Activated CD4-positive, CD25-positive, alpha-beta regulatory T cell treated with anti-CD3 and anti-CD28 coated beads, Interleukin-2, amount 50 U/mL, for 16 hours (primary cell): ENCODE measurements around the gene PCED1B.

Experiments
- DNase-seq: peaks from one replicate; pipeline ENCODE4 v3.0.0-alpha.2; 2020; ENCODE audit warnings: low read depth, low spot score

The PCED1B gene

DNA sequence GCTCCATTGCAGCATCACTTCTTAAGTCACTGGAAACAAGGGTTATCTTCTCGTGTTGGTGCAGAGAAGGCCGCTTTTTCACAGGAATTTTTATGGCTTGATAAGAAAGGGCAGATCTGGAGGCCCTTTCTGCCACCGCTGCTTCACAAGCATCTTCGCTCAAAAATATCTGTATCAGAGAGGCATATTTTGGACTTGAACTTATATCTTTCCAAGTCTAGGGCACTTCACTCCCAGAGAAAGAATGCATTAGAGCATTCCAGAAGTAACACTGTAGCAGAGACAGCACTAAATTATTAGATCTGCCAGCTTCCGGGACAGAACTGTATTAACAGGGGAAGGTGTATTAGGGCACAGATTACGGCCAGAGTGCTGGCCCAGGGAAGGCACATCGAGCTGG, 152.0 kb downstream of the PCED1B start:
- DNase-seq = no peak

GRCh38 chr12:47234576-47235141, 155.2 kb downstream of the PCED1B start:
- DNase-seq = no peak

DNA sequence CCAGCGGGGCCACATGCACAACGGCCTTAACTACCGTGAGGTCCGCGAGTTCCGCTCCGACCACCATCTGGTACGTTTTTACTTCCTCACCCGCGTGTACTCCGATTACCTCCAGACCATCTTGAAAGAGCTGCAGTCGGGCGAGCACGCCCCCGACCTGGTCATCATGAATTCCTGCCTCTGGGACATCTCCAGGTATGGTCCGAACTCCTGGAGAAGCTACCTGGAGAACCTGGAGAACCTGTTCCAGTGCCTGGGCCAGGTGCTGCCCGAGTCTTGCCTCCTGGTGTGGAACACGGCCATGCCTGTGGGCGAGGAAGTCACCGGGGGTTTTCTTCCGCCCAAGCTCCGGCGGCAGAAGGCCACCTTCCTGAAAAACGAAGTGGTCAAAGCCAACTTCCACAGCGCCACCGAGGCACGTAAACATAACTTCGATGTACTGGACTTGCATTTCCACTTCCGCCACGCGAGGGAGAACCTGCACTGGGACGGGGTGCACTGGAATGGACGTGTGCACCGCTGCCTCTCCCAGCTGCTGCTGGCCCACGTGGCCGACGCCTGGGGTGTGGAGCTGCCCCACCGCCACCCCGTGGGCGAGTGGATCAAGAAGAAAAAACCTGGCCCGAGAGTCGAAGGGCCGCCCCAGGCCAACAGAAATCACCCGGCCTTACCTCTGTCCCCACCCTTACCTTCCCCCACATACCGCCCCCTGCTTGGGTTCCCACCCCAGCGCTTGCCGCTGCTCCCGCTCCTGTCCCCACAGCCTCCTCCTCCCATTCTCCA, 156.0 kb downstream of the PCED1B start:
- DNase-seq = no peak

DNA sequence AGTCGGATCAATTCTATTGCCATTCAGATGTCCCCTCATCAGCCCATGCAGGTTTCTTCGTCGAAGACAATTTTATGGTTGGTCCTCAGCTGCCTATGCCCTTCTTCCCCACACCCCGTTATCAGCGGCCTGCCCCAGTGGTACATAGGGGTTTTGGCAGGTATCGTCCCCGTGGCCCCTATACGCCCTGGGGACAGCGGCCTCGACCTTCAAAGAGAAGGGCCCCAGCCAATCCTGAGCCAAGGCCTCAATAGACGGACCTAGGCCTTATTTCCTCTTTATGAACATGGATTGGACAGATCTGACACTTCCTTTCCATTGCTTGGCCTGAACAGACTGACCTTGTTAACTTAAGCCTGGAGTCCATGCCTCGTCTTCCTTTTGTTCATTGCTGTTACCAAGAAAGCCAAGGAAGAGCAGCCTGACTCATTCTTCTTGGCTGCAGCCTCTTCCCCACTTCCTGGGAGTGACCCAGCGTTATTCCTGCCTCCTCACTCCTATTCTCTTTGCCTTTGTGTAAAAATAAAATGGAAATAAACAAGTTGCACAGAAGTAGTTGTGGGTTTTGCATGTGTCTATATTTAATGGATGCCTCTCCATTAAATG, 156.8 kb downstream of the PCED1B start:
- no peak for DNase-seq

- no peak for DNase-seq
These were observed 158.4 kb downstream of the PCED1B start for GRCh38 chr12:47237751-47238211.

- DNase-seq = no peak
These were observed 159.3 kb downstream of the PCED1B start for GRCh38 chr12:47238669-47239114.

- DNase-seq = no peak
These were observed 163.0 kb downstream of the PCED1B start for GRCh38 chr12:47242426-47242825.

- no peak for DNase-seq
These were observed 165.4 kb downstream of the PCED1B start for GRCh38 chr12:47244835-47245234.

DNA sequence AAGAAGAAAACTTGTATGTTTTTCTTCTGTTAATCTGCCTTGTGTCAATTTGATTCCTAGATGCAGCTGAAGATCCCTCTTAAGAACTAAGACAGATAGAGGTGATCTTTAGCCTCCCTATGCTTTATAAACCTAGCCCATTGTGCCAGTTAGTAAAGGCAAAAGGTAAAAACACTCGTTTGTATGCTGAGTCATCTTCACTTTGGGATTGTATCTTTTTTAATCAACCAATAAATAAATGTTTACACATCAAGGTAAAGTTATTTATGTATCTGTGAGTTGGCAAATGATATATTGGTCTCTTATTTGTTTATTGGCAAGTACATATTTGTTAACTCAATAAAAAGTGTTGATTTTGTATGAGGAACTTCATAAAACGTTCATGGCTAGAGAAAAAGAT, 166.2 kb downstream of the PCED1B start:
- no peak for DNase-seq

DNA sequence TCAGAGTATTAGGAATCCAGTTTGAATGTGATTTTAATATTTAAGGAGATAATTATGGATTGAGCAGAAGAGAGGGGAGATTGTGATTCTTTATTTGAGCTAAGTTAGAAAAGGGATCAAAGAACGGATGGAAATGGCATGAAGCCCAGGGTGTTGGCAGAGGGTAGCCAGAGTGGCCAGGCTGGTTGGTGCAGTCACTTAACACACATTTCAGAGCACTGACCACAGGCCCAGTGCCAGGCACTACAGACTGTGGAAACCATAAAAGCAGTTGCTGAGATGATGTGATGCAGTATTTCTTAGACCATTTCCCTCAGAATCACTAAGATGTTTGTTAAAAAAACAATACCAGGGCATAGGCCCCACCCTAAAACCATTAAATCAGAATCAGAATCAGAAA, 168.0 kb downstream of the PCED1B start:
- no peak for DNase-seq

DNA sequence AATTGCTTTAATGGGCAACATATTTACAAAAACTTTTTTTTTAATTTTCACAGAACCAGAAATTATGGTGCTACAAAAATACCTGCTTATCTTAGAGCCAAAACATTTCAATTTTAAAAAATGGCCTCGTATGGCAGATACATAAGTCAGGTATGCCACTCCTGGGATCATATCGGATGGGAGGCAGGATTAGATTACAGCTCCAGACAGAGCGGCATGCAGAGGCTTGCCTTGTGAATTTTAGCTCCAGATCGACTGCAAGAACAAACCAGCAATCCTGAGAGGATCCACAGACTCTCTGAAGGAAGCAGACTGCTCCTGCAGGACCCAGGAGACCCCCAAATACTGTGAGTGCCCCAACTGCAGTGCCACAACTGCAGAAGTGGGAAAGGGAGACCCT, 169.7 kb downstream of the PCED1B start:
- no peak for DNase-seq

- DNase-seq = no peak
These were observed 170.4 kb downstream of the PCED1B start for GRCh38 chr12:47249719-47250357.

DNA sequence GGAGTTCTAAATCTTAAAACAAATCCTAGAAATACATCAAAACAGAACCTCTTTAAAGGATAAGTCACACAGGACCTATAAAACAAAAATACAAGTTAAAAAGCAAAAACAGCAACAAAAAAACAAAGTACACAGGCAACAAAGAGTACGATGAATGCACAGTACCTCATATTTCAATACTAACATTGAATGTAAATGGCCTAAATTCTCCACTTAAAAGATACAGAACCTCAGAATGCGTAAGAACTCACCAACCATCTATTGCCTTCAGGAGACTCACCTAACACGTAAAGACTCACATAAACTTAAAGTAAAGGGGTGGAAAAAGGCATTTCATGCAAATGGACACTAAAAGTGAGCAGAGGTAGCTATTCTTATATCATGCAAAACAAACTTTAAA, 172.5 kb downstream of the PCED1B start:
- DNase-seq = no peak

DNA sequence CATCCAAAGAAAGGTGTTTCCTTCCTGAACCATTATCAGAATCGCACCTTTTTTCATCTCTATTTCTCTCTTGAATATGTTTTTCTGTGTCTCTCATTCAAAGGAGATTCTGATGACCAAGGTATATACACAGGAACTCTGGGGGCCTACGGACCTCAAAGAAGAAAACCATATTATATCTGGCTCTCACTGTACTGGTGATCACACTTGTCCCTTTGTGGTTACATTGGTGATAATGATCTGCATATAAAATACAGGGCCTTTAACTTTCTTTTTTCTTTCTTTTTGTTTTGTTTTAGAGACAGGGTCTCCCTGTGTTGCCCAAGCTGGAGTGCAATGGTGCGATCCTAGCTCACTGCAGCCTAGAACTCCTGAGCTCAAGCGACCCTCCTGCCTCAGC, 185.5 kb downstream of the PCED1B start:
- DNase-seq = no peak

DNA sequence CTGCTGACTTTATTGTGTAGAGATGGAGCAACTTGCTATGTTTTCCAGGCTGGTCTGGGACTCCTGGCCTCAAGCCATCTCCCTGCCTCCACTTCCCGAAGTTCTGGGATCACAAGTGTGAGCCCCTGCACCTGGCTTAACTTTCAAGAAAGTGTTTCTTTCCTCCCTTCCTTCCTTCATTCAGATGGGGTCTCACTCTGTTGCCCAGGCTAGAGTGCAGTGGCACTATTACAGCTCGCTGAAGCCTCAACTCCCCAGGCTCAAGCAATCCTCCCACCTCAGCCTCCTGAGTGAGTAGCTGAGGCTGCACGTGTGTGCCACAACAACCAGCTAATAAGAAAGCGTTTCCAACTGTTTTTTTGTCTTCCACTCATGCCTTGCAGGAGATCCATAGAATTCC, 186.0 kb downstream of the PCED1B start:
- DNase-seq = no peak

DNA sequence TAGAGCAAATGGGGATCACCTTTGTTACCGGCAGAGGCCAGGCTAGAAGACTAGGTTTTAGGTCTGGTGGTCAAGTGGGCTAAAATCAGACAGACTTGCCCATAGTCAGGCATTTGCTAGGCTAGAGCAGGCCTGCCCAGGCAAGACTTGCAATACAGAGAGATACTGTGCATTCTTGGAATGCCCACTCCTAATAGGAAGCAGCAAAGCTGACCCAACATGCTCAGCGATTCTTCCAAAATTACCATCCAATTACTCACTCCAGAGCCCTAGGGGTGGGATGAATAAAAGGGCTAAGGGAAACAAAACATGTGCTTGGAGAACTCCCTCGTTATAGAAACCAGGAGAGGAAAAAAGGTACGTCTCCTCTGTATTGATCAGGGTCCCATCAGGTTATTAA, 188.2 kb downstream of the PCED1B start:
- DNase-seq = no peak

GRCh38 chr12:47268501-47269454, 189.4 kb downstream of the PCED1B start:
- DNase-seq = no peak

- DNase-seq = no peak
These were observed 190.5 kb downstream of the PCED1B start for GRCh38 chr12:47269916-47270315.

DNA sequence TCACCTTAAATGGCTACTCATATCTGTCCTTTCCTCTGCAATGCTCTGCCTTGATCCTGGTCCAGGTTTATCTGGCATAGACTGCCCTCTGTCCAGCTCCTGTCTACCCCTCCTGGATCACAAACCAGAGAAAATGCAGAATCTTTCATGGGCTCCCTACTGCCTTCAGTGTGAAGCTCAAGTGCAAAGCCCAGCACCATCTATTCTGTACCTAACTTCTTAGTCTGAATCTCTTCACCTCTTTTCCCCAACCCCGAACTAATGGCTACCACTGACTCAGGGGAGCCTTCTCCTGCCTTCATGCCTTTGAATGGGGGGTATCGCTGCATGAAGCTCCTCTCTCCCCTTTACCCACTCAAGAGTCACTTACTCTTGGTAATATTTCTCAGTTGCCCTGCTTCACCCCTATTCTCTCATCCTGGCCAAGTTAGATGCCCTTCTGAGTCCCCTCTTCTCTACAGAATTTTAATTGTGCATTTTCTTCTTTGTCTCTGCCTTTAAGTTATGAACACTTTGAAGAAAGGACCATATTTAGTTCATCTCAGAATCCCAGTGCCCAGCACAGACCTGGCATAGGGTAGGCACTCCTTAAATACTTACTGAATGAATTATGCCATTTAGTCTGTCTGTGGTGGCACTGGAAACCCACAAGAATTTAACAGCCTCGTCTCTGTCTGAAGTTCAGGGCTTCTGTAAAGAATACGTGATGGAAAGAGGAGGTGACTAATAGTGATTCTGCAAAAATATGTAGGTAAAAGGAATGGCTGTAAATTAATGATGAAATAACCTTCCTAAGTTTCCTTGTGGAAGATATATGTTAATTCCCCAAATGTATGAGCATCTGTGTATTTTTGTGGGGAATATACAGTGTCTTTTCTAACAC, 191.6 kb downstream of the PCED1B start:
- DNase-seq = no peak

DNA sequence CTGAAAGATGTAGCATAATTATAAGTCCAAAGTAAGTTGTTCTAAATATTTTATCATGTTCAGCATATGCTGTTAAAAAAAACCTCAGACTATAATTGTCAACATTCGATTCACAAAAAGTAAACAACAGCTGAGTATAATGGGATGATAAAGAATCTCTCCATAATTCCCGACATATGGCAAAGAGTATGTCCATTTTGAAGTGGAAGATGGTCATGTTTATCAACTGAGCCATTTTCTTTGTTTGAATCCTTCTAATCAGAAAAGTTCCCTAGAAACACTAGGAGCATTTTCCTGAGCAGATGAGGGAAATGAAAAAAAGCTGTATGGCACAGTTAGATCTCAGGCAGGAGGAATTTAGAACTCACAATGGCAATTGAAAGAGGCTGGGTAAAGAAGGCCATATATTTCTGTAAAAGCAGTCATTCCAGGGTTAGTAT, 192.4 kb downstream of the PCED1B start:
- no peak for DNase-seq
